GM19025 (cell line): ENCODE data around the gene EIF4B.
"Not testable (repeated sequence)": the region's sequence is repeated elsewhere in the genome, so short reads cannot be mapped to it uniquely, and the experiment has no call there.

Experiments
- ATAC-seq: cut with Tn5 transposase; IDR thresholded peaks from one replicate; pipeline ENCODE4 v1.9.1; 2021; ENCODE audit warnings: mild to moderate bottlenecking, low read depth, moderate library complexity; ENCODE audit not compliant: unreplicated experiment

Gene EIF4B

DNA sequence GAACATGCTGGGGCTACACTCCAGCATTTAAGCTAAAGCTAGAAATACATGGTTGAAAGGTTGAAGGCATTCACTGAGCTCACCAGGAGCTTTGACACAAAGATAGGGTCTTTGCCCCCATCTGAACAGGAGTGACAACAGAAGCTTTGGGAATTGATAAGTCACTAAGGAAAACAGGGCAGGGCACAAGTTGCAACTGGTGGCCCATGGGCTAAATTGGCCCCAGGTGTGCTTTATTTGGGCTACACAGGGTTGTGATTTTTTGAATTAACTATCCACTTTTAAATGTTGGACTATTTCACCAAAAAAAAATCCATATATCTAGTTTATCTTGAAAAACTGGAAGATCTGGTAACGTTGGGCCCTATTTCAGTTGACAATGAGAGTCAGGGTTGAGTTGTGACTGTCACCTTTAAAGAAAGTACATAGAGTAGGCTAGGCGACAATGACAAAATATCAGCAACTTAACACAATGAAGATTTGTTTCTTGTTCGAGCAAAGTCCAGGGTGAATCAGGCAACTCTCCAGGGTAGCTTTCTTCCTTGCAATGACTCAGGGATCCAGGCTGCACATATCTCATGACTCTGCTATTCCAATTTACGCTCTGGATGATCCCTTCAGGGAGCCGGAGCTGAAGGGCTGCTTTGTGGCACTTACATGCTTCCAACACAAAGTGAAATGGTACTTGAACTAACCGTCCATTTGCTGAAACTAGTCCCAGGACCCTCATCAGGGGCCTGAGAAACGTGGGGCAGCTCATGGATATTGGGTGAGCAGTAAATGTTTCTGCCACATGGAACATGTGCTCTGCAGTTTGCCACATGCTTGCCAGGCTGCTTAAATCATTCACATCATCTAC lies 13.3 kb upstream of the EIF4B start:
- no peak for ATAC-seq

GRCh38 chr12:52993558-52993869 lies 12.7 kb upstream of the EIF4B start:
- ATAC-seq = no peak

DNA sequence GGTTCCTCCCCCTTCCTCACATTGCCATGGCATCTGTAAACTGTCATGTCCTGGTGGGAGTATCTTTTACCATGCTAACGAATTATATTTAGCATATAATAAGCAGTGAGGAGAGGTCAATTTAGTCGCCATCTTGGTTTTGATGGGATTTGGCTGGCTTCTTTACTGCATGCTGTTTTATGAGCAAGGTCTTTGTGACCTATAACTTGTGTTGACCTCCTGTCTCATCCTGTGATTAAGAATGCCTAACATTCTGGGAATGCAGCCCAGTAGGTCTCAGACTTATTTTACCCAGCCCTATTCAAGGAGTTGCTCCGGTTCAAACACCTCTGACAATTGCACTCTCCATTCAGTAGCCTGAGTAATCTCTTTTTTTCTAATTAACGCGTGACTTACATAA lies 2.1 kb upstream of the EIF4B start:
- no peak for ATAC-seq

DNA sequence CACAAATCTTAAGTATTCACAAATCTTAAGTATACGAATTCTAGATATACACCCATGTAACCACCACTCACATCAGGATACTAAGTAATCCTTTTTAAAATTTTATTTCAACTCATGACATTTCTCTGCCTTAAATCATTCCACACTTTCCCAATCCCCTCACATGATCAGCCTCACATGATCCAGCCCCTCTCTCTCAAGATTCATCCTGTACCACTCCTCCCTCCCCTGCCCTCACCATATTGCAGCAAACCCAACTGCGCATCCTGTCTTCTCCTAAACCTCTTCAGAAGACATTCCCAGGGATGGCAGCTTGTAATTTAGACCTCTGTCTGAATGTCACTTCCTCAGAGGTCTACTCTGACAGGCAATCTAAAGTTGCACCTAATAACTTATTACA lies 1.7 kb upstream of the EIF4B start:
- no peak for ATAC-seq

DNA sequence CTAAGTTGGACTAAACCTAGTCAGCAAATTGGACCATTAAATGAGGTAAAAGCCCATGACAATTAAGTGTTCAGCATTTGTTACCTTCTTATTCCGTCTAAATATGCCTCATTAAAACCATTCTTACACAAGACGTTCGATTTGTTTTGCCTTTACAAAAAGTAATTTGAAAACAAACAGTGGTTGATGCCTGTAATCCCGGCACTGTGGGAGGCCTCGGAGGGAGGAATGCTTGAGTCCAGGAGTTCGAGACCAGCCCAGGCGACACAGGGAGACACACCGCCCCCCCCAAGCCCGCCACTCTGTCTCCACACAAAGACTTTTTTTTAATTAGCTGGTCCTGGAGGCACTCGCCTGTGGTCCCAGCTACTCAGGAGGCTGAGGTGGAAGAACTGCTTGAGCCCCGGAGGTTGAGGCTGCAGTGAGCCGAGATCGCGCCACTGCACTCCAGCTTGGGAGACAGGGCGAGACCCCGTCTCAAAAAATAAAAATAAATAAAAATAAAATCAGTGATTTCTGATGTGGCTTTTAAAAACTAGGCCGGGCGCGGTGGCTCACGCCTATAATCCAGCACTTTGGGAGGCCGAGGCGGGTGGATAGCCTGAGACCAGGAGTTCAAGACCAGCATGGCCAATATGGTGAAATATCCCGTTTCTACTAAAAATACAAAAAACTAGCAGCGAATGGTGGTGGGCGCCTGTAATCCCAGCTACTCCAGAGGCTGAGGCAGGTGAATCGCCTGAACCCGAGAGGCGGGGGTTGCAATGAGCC lies 856 bp upstream of the EIF4B start:
- no peak for ATAC-seq

GRCh38 chr12:53006810-53007309 lies 604 bp downstream of the EIF4B start:
- no peak for ATAC-seq

GRCh38 chr12:53007343-53007742 lies 1.1 kb downstream of the EIF4B start:
- no peak for ATAC-seq

DNA sequence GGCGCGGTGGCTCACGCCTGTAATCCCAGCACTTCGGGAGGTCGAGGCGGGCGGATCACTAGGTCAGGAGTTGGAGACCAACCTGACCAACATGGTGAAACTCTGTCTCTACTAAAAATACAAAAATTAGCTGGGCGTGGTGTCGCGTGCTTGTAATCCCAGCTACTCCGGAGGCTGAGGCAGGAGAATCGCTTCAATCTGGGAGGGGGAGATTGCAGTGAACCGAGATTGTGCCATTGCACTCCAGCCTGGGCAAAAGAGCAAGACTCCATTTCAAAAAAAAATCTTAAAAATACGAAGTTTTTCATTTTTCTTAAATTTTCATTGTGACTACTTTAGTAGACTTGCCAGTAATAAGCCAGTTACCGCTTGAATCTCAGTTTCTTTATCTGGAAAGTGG lies 2.5 kb downstream of the EIF4B start:
- ATAC-seq = not testable (repeated sequence)

- no peak for ATAC-seq
Observed at GRCh38 chr12:53010955-53011354, 4.7 kb downstream of the EIF4B start.

DNA sequence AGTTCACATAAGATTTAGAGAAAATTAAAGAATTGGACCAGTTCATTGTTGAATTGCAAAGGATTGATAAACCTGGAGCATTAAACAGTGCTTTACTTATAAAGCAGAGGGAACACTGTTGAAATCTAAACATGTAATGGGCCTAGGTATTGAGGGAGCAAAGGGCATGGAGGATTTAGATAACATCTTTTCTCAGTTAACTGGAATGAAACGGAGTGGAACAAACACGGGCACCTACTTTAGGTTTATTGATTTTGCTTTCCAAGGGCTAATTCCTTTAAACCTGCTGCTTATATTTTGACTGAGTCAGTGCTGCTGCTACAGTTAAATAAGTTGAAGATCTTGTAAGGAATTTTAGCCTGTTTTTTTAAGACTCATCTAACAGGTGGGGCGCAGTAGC lies 5.6 kb downstream of the EIF4B start:
- ATAC-seq = no peak

- no peak for ATAC-seq
Observed at GRCh38 chr12:53012928-53013327, 6.7 kb downstream of the EIF4B start.

DNA sequence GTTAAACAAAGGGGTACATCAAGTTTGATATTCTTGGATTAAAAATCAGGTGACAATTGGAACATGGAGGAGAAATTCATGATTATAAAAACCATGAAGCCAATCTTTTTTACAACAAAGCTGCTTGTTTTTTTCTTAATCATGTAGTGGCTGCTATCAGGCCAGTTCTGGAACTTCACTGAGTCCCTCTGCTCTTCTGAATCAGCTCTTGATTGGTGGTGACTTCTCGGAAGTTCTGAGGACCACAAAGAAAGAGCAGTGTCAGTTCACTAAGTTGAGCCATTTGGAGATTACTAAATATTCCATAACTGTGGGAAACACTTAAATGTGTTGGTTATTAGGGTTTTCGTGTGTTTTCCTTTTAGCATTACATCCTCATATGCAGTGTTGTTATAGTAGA lies 8.5 kb downstream of the EIF4B start:
- no peak for ATAC-seq

DNA sequence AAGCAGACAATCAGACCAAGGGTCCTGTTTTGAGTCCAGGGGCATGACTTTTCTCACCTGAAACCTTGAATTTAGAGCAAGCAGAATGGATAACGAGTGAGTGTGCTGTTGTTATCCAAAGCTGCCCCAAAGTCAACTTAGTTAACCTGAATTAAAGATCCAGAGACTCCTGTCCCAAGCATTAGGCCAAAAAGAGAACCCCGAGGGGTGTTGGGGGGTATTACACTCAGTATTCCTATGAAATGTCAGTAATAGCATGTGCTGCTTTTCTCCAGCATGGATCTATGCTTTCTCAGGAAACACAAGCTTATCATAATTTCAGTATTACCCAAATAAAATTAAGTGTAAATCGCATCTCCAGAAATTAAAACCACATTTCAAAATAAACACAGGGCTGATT lies 19.0 kb downstream of the EIF4B start:
- ATAC-seq = no peak

DNA sequence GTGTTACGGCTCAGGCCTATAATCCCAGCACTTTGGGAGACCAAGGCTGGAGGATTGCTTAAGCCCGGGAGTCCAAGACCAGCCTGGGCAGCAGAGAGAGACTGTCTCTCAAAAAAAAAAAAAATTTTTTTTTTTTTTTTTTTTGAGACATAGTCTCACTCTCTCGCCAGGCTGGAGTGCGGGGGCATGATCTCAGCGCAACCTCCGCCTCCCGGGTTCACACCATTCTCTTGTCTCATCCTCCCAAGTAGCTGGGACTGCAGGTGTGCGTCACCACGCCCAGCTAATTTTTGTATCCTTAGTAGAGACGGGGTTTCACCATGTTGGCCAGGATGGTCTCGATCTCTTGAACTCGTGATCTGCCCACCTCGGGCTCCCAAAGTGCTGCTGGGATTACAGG lies 20.8 kb downstream of the EIF4B start:
- ATAC-seq = not testable (repeated sequence)

DNA sequence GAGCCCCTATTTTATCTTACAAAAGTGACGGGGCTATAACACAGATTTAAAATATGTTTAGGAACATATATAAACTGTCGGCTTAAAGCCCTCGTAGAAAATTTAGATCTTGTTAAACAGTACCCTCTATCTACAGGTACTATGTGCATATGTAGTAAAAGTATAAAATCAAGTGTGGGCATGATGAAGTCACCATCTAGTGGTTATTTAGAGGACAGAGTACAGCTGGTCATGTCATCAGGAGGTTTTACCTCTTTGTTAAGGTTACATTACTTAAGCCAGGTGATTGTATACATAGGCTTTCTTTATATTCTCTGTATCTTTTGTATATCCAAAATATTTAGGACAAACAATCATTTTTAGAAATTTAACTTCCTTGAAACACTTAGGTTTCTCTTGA lies 25.4 kb downstream of the EIF4B start:
- no peak for ATAC-seq

GRCh38 chr12:53033832-53034231 lies 27.6 kb downstream of the EIF4B start:
- ATAC-seq = not testable (repeated sequence)

GRCh38 chr12:53034459-53034858 lies 28.2 kb downstream of the EIF4B start:
- no peak for ATAC-seq

GRCh38 chr12:53036802-53037201 lies 30.5 kb downstream of the EIF4B start:
- no peak for ATAC-seq

GRCh38 chr12:53039851-53040250 lies 33.6 kb downstream of the EIF4B start:
- ATAC-seq = no peak

DNA sequence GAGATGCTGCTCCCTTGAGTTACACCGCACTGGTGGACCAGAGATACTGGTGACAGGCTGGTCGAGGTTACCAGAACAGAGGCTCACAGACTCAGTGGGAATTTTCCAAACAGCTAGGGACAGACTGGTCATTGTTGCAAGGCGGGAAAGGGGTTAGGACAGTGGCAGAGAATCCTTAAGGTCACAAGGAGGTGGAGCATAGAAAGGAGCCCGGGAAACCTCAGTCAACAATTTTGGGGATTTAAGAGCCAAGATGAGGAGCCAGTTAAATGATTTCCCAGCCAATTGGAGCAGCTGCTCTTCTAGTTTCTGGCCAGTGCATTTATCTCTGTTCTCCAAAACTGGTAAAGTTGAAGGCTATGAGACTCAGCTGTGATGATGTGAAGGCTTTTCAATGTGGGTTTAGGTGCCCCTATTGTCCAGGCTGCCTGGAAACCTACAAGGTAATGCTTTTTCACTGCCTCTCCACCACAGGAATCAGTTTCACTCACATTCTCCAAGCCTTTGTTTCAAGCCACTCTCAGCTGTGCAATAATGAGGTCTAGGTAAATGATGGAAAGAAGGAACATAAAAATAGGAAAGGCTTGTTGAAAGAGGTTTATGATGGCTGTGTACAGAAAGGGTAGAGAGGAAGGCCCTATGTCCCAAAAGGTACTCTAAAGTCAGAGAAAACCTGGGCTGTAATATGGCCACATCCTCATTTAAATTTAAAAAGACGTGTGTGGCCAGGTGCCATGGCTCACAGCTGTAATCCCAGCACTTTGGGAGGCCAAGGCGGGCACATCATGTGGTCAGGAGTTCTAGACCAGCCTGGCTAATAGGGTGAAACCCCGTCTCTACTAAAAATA lies 36.6 kb downstream of the EIF4B start:
- no peak for ATAC-seq

- no peak for ATAC-seq
Observed at GRCh38 chr12:53044052-53044581, 37.9 kb downstream of the EIF4B start.
